GM12878 (cell line): ENCODE results near the gene FLVCR1. TPM values are rescaled to one million over a fixed set of nuclear protein-coding genes. Genes with fewer than 3 reads are reported as not detected.

ENCODE experiments used
- ASH2L ChIP-seq: fragments of 300-600, 200-600 bp; sonication (generic); IDR thresholded peaks from 2 replicates; pipeline ENCODE4 v1.6.1; 2017; ENCODE audit warnings: low read depth, mild to moderate bottlenecking, borderline replicate concordance
- ATF7 ChIP-seq: fragments of 450-650 bp; IDR thresholded peaks from 2 replicates; pipeline ENCODE4 v1.6.1; 2016; ENCODE audit warnings: low read depth, mild to moderate bottlenecking
- E2F8 ChIP-seq: fragments of 450-650 bp; IDR thresholded peaks from 2 replicates; pipeline ENCODE4 v1.6.1; 2018; ENCODE audit warnings: mild to moderate bottlenecking, low read depth, moderate library complexity; ENCODE audit not compliant: partially characterized antibody
- ELK1 ChIP-seq: IDR thresholded peaks from 2 replicates; pipeline ENCODE4 v1.6.1; 2012; ENCODE audit warnings: low read depth, low read length, improper control_type of control experiment
- FOXK2 ChIP-seq: fragments of 450-650 bp; IDR thresholded peaks from 2 replicates; pipeline ENCODE4 v1.6.1; 2017; ENCODE audit warnings: mild to moderate bottlenecking, moderate library complexity
- GATAD2B ChIP-seq: fragments of 450-650 bp; conservative IDR thresholded peaks from 2 replicates; pipeline ENCODE4 v1.6.1; 2017; ENCODE audit warnings: low read depth, mild to moderate bottlenecking, moderate library complexity
- HDAC2 ChIP-seq: fragments of 200-600 bp; sonication (generic); IDR thresholded peaks from 2 replicates; pipeline ENCODE4 v1.6.1; 2017
- HDGF ChIP-seq: fragments of 450-650 bp; IDR thresholded peaks from 2 replicates; pipeline ENCODE4 v1.6.1; 2016; ENCODE audit warnings: antibody characterized with exemption
- IKZF2 ChIP-seq, 2 experiments: fragments of 450-650 bp; IDR thresholded peaks; 2 replicates each; pipeline ENCODE4 v1.6.1; 2017; ENCODE audit warnings: mild to moderate bottlenecking in 2 of 2, moderate library complexity in 2 of 2
- MXI1 ChIP-seq: fragments of 150-350 bp; IDR thresholded peaks from 2 replicates; pipeline ENCODE4 v1.6.1; 2011; ENCODE audit warnings: low read depth, mild to moderate bottlenecking, inconsistent platforms, low read length, improper control_type of control experiment
- NRF1 ChIP-seq: conservative IDR thresholded peaks from 2 replicates; pipeline ENCODE4 v1.6.1; 2011; ENCODE audit warnings: mild to moderate bottlenecking, low read depth, low read length, improper control_type of control experiment
- PAX8 ChIP-seq: fragments of 450-650 bp; IDR thresholded peaks from 2 replicates; pipeline ENCODE4 v1.6.1; 2017; ENCODE audit warnings: mild to moderate bottlenecking, moderate library complexity
- PKNOX1 ChIP-seq: fragments of 450-650 bp; IDR thresholded peaks from 2 replicates; pipeline ENCODE4 v1.6.1; 2016; ENCODE audit warnings: mild to moderate bottlenecking
- POLR2A ChIP-seq: IDR thresholded peaks from 2 replicates; pipeline ENCODE4 v1.6.1; 2011; ENCODE audit warnings: low read depth, mild to moderate bottlenecking, low read length
- POLR2AphosphoS5 ChIP-seq: IDR thresholded peaks from 2 replicates; pipeline ENCODE4 v1.6.1; 2011; ENCODE audit warnings: mild to moderate bottlenecking, low read length, inconsistent platforms
- RAD51 ChIP-seq: fragments of 450-650 bp; IDR thresholded peaks from 2 replicates; pipeline ENCODE4 v1.6.1; 2016; ENCODE audit warnings: moderate library complexity, mild to moderate bottlenecking, inconsistent platforms
- RELB ChIP-seq: fragments of 450-650 bp; IDR thresholded peaks from 2 replicates; pipeline ENCODE4 v1.6.1; 2017; ENCODE audit warnings: low read depth, mild to moderate bottlenecking, moderate library complexity
- SUZ12 ChIP-seq: fragments of 200-600 bp; sonication (generic); IDR thresholded peaks from one replicate; pipeline ENCODE4 v1.6.1; 2018; ENCODE audit warnings: antibody characterized with exemption, mild to moderate bottlenecking; ENCODE audit not compliant: unreplicated experiment
- ZBTB33 ChIP-seq: fragments of 450-650 bp; IDR thresholded peaks from 2 replicates; pipeline ENCODE4 v1.6.1; 2017; ENCODE audit warnings: mild to moderate bottlenecking
- ZNF207 ChIP-seq: fragments of 450-650 bp; IDR thresholded peaks from 2 replicates; pipeline ENCODE4 v1.6.1; 2014; ENCODE audit warnings: antibody characterized with exemption, mild to moderate bottlenecking, borderline replicate concordance
- ZNF24 ChIP-seq: fragments of 450-650 bp; IDR thresholded peaks from 2 replicates; pipeline ENCODE4 v1.6.1; 2017; ENCODE audit warnings: antibody characterized with exemption, mild to moderate bottlenecking
- ZNF622 ChIP-seq: fragments of 450-650 bp; IDR thresholded peaks from 2 replicates; pipeline ENCODE4 v1.6.1; 2017; ENCODE audit warnings: mild to moderate bottlenecking, inconsistent platforms
- ZSCAN29 ChIP-seq: fragments of 450-650 bp; IDR thresholded peaks from 2 replicates; pipeline ENCODE4 v1.6.1; 2017; ENCODE audit warnings: mild to moderate bottlenecking, moderate library complexity
- polyA plus RNA-seq, 11 experiments: library from polyadenylated mRNA; depleted of rRNA in 4 of 11; unstranded in 6 of 11; stranded (reverse) in 5 of 11; fragments of >200 nt; fragmentation: Nextera tagmentation in 4 of 11; fragmentation: Illumina TruSeq in 1 of 11; extraction: Ambion mirVana in 4 of 11; extraction: Trizol in 1 of 11; gene quantifications; 1 replicate in 1 of 11; 2 replicates in 10 of 11; pipeline versions ENCODE4 v1.2.1 to v1.2.3, GENCODE V29; 2011 to 2016; ENCODE audit warnings: inconsistent platforms in 2 of 11, missing spikeins in 2 of 11, low read depth in 1 of 11
- total RNA-seq, 4 experiments: library from RNA; depleted of rRNA in 3 of 4; stranded (reverse); fragments of >200 nt in 3 of 4; fragmentation: Illumina TruSeq in 1 of 4; extraction: Trizol in 1 of 4; gene quantifications; 2 replicates each; pipeline versions ENCODE4 v1.2.1 to v1.2.3, GENCODE V29; 2013 to 2021

Gene FLVCR1
- total and polyA plus RNA-seq, 10 of the 15 experiments (the other 5 are each of a cell fraction or from before 2014, with no cell fraction given) = 7.1 to 25.2 (median 17.6) TPM

- no peak for TF ChIP-seq ZBTB33
- TF ChIP-seq PKNOX1 = peak; percentile 52; the same call in 1 of the 2 replicates
- TF ChIP-seq PAX8 = no peak
- TF ChIP-seq ELK1 = no peak
- peak; percentile 78 for TF ChIP-seq MXI1
- TF ChIP-seq RELB = peak; percentile 46; the same call in 1 of the 2 replicates
- TF ChIP-seq HDAC2 = no peak
- no peak for TF ChIP-seq E2F8
- TF ChIP-seq SUZ12 = no peak
- 0 out of 2 replicates have a peak, but pooled peaks have one; percentile 43 for TF ChIP-seq ASH2L
- TF ChIP-seq HDGF = peak; percentile 90; the same call in 1 of the 2 replicates
- 0 out of 2 replicates have a peak, but pooled peaks have one; percentile 10 for TF ChIP-seq ZNF207
- no peak; the same call in 1 of the 2 replicates for TF ChIP-seq ATF7
- TF ChIP-seq POLR2AphosphoS5 = peak; percentile 68
- TF ChIP-seq ZNF24 = no peak
- TF ChIP-seq GATAD2B = 0 out of 2 replicates have a peak, but pooled peaks have one; percentile 42
- TF ChIP-seq ZSCAN29 = no peak
- TF ChIP-seq IKZF2 (IDR thresholded peaks at IDR 0.05) = peak; percentile 40 to 55; a peak in 2 of 4 replicates
- TF ChIP-seq FOXK2 = no peak
- TF ChIP-seq RAD51 = no peak
- peak; percentile 85 for TF ChIP-seq POLR2A
- TF ChIP-seq ZNF622 = no peak
- TF ChIP-seq NRF1 = peak; percentile 20; the same call in 1 of the 2 replicates
Measured at GRCh38 chr1:212857992-212858460, at the start of gene FLVCR1 (continued).
